Epidermal melanocyte (primary cell): ENCODE results near the gene RPL29.

Experiments used
- DNase-seq: peaks from one replicate; pipeline ENCODE4 v3.0.0; 2011; ENCODE audit warnings: low spot score; ENCODE audit not compliant: insufficient read length

The RPL29 gene

DNA sequence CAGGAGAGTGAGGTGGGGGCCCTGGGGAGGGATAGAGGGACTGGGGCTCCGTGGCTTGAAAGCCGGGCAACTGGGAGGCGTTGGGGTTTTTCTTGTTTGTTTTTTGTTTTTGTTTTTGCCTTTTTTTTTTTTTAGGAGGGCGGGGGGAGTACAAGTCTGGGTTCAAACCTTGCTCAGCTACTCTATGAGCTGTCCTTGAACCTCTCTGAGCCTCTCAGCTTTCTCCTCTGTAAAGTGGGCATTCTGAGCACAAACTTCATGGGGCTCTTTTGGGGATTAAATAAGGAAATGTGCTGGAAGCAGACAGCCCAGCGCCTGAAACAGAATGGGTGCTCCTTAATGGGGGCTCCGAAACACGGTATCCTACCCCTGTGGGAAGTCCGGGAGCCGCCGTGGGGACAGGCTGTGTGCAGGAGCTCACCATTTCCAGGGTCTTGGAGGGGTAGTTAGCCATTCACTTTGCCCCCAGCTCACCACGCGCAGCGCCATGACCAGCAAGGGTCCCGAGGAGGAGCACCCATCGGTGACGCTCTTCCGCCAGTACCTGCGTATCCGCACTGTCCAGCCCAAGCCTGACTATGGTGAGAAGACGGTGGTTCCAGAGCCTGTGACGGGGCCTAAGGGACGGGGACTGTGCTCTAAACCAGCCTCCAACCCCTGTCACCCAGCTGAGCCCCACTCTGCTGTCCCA is 12.0 kb downstream of the RPL29 start:
- no peak for DNase-seq

DNA sequence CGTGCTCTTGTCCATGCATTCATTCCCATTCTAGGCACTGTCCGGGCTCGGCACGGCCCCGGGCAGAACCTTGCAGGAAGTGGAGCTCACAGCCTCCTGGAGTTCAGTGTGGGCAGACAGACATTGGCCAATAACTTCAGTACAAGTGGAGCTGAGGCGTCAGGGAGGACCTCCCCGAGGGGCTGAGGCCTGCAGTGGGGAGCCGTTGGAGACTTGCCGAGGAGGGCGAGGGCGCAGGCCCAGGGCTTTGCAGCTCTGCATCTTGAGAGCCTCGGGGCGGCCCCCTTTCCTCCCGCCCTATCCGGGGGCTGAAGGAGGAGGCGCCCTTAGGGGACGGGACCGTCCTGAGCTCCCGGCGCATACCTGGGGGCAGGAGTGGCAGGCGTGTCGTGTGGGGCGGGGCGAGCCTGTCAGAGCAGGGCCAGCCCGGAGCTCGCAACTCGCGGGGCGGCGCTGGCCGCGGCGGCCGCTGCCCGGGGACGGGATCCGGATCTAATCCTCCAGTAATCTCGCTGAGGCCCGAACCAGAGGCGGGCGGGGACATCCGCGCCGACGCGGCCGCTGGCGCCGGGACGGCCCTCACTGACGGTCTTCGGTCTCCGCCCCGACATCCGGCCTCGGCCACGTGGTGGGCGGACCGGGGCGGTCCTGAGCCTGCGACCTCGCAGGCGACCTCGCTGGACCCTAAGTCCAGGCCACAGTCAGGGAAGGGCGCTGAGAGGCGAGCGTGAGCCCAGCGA is 12.7 kb downstream of the RPL29 start, which contains the start of gene ACY1:
Gene ACY1, plus strand, starts transcription at position 698 of the 740 bp plus-strand sequence. CDS start 530 bp downstream, outside the sequence.
- DNase-seq, result peak; percentile 100

DNA sequence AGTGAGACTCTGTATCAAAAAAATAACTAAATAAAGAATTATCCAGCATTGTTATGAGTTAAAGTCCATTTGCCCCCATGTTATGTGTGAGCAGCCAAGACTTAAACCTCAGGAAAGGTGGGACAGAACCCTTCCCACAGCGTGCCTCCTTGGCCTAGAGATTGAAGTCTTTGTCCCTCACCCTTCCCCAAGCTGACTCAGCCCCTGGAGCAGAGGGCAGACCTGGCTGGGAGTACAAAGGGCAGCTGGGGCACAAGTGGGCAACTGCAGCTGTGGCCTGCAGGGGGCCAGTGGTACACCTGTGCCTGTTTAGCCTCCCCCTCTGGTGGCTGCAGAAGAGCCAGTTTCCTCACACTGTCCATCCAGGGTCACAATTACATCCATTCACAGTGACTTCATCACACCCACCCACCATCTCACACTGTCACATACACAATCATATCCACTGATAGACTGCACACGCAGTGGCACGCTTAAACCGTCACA is 13.3 kb downstream of the RPL29 start:
- DNase-seq, result no peak

DNA sequence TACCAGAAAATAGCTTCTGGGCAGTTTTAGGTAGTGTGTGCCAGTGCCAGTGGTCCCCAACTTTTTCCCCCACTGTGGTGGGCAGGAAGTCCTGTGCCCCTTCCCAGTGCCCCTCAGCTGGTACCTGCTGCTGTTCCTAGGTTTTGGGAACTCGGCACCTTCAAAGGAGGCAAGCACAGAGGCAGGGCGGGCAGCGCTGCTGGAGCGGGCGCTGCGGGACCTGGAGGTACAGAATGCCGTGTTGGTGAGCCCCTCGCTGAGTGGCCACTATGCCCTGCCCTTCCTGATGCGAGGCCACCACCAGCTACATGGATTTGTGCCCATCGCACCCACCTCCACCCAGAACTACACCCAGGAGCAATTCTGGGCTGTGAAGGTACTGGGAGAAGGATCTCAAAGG is 15.4 kb downstream of the RPL29 start:
- no peak for DNase-seq

DNA sequence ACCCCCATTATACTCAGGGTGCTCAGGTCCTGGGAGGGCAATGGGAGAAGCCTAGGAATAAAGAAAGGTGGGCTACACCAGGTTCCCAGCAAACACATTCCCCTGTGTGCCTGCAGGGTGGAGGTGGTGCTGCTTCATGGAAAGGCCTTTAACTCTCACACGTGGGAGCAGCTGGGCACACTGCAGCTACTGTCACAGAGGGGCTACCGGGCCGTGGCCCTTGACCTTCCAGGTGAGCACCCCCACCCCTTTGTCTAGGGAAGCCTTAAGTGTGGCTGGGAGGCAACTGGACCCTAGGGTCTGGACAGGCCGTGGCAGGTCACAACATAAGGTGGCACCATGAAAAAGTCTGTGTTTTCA is 17.6 kb downstream of the RPL29 start:
- no peak for DNase-seq

DNA sequence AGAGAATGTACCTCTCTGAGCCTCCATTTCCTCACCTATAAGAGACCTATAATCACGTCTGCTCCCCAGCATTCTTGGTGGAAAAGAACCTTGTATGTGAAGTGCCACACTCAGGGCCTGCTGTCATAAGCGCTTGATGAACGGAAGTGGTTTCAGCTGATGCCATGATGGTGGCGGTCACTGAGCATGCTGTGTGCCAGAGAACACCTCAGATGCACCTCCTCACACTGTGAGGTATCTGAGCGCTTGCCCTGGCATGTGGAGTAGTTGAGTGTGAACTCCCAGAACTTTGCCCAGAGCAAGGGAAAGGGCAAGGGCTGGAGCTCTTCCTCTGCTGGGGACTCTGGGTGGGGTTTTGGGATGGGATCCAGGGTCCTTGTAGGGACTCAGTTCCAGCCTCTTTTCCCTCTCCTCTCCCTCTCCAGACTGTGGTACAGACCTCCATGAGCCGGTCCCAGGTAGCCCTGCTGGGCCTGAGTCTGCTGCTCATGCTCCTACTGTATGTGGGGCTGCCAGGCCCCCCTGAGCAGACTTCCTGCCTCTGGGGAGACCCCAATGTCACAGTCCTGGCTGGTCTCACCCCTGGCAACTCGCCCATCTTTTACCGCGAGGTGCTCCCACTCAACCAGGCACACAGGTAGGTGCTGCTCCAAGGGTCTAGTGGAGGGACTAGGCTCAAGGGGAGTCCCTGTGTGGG is 18.1 kb downstream of the RPL29 start:
- no peak for DNase-seq

DNA sequence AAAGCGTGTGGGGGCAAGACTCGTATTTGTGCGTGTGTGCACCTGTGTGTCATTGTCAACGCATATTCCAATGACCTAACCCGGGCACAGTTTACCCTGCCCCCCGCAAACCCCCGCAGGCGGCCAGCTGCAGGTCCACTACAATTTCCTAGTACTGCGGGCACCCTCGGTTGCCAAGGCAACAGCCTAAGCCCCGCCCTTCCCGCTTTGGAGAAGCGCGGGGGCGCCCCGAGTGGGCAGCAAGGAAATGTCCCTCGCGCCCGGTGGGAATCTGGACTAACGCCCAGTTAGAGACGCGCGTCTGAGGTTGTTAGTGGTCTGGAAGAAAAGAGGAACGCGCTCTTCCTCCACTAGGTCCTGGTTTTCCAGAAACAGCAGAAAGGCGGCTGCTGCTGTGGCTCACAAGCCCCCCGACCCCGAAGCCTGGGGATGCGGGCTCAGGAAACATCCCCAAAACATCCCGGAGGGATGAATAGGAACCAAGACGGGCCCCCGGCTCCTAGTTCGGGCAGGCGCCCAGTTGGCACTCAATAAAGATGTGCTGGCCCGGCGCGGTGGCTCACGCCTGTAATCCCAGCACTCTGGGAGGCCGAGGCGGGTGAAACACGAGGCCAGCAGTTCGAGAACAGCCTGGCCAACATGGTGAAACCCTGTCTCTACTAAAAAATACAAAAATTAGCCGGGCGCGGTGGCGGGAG is 19.7 kb downstream of the RPL29 start:
- DNase-seq, result no peak

DNA sequence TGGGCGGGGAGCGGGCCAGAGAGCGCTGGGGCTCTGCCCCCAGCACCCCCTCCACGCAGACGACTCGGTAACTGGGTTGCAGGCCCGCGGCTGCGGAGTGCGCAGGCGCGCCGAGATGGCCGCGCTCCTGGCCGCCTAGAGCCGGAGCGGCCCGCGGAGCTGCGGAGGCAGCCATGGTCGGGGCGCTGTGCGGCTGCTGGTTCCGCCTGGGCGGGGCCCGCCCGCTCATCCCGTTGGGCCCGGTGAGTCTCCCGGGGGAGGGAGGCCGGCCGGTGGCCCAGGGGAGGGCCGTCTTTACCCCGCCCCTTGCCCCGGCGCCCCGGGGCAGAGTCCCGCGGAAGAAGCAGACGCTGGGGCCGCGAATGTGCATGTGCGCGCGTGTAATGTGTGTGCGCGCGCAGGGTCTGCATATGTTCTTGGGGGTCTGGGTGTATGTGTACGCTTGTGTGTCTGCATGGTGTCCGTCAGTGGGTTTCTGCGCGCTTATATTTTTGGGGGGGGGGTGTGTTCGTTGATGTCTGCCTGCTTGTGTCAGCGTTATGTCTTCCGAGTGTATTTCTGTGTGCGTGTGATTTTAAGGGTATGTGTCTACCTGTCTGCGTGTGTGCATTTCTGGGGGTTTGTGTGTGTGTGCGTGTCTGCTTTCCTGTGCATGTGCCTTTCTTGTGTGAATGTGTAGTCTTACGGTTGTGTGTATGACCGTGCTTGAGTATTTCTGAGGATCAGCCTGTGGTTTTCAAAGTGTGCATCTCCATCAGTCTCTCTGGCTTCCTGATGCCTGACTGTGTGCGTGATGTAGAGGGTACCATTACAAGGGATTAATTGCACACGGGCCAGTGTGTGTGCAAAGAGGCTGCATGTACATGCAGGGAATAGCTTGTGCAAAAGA is 20.5 kb downstream of the RPL29 start, which contains the start of gene ABHD14A:
Gene ABHD14A, plus strand, starts transcription at position 102 of the 889 bp plus-strand sequence. Its CDS starts 72 bp downstream, at position 174.
- DNase-seq, result peak; percentile 64

DNA sequence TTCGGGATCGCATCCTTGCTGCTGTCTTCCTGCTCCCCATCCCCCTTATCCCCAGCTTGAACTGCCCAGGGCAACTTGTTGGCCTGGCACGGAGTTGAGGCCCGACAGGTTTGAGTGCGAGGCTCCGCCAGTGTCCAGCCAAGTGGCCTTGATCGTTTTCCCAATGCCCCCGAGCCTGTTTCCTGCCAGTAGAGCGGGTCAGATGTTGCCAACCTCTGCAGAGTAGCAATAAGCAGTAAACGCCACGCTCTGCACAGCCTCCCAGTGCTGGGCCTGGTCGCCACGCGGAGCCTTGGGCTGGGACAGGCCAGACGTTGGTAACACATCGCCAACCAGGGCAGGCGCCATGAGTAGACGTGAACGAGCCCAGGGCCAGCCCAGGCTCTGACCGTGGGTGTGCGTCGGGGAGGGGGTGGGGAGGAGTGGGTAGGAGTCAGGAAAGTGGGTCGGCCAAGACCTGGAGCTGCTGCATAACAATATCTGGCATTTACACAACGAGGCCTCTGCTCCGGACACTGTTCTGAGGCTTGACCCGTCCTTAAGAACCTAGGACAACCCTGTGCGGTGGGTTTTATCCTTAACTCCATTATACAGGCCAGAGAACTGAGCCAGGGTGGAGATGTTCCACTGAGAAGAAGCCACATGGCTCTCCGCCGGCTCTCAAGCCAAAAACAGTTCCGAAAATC is 21.3 kb downstream of the RPL29 start:
- no peak for DNase-seq

DNA sequence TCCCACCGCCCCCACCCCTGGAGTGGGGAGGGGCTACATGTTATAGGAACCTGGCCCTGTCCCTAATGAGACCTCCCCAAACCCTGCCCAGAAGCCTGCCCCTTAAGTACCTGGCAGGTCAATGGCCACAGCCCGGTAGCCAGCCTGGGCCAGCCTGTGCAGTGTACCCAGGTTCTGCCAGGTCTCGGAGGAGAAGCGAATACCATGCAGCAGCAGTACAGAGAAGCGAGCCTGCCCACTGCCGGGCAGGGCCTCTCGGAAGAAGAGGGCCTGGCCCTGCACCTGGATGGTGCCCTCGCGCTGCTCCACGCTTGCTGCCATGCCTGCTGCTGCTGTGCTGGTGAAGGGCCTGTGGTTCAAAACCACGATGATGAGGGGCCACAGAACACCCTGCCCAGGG is 24.3 kb downstream of the RPL29 start:
- DNase-seq, result no peak

DNA sequence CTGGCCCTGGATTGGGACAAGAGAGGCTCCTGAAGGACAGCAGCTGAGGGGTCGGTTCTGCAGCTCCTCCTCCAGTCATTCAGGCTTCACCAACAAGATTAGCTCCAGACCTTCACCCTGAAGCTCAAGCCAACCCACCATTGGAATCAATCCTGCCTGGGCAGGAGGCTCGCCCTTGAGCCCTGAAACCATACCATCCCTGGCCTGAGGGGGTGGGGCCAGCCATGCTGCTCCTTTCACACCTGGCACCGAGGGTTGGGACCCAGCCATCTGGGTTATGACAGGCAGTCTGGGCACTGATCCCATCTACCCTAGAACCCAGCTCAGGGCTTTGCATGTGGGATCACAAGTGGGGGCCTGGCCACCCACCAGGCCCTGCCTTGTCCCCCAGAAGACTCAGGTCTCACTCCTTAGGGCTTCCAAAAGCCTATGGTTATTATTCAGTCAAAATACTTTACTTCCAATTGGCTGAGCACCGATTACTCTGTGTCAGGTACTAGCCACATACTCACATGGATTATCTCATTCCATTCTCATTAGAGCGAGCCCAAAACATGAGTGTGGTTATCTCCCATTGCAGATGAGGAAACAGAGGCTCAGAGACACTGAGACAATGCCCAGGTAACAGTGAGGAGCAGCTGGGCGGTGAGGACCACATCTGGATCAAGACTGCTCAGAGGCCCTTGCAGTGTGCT is 24.9 kb downstream of the RPL29 start:
- DNase-seq, result no peak

DNA sequence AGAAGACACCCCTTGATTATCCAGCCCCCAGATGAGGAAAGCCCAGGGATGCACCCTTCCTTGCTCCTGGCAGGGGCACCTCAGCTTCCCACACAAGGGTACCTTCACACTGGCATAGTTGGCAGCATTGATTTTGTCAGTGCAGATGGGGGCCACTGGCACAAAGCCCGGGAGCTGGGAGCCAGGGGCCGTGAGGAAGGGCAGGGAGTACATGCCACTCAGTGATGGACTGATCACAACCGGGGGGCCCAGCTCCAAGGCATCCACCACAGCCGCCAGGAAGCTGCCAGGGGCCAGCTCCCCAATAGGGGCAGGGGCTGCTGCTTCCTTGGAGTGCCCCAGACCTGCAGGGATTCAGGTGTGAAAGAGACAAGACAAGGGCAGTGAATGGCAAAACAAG is 25.9 kb downstream of the RPL29 start:
- no peak for DNase-seq

DNA sequence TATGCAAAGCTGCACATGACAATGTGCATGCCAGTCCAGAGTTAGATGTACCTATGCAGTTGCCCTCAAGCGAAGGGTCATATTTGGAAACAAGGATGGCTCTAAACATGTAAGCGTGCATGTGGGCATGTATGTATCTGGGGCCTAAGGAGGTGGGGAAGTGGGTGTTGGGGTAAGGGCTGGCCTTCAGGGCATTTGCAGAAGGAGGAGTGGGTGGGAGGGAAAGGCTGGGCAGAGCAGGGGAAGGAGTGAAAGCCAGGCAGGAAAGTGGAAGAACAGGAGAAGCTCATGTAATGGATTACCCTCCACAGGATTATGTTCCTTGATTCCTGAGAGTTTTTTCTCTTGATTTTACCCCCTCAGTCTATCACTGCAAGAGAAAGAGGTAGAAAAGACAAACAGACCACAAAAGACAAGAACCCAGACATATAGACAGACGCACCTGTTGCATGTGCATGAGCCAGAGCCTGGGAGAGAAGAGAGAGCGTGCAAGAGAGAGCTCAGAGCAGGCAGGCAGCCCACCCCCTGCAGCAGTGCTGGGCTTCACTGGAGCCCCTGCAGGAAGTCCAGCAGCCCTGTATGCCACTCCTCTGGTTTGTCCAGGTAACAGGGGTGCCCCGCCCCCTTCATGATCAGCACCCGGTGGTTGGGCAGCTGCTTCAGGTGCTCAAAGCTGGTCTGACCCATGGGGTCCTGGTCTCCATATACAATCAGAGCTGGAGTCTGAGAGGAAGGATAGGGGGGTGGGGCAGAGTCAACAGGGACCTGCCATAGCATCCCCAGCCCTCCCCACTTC is 26.6 kb downstream of the RPL29 start:
- no peak for DNase-seq

DNA sequence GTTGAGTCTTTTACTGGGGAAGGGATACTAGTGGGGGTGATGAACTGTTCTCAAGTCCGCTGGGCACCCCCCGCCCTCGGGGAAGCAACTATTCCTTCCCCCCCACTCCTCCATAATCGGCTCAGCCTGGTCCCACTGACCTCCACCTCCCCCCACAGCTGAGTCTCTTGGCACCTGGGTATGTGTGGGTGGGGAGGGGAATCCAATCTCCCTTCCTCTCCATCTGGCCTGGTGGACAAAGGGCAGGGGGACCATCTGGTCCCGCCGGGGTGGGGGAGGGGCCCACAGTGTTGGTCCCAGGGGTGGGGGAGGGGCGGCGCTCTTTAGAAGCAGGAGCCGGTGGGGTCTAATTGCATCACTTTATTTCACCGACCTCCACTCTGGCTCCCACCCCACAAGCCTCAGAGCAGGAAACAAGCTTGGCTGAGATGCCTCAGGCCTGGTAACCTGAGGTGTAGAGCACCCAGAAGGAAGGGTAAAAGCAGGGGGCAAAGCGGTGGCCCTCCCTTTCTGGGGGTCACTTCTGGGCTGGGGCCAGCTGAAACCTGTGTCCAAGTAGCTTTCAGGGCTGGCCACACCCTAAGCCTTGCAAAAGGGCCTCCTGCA is 27.4 kb downstream of the RPL29 start:
- DNase-seq, result no peak

DNA sequence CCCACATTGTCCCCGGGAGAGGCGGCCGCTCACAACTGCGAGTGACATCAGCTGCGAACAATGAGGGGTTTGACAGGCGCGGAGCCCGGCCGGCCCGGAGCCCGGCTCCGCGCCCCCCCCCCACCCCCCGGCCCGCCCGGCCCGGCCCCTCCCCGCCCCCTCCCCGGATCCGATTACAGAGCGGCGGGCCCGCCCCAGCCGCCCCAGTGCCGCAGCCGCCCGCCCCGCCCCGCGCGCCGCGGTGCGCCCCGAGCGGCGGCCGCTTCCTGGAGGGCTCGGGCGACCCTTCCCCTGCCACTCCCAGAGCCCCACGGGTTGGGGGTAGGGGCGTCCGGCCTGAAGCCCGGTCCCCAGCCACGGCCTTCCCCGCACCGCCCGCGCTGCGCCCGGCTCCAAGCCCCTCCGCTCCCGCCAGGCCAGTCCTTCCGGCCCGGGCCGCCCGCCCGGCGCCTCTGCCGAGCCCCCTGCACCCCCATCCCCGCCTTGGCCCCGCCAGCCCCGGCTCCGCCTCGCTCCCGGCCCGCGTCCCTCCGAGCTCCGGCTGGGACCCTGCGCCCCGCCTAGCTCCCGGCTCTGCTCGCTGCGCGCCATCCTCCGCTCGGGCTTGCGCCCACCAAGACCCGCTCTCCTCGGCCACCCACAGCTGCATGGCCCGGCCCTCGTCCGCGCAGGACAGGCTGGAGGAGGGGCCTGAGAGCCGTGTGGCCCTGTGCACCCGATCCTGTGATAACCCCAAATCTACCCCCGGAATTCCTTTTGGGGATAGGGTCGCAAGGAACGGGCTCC is 28.1 kb downstream of the RPL29 start, which contains the start of gene PCBP4:
Gene PCBP4, minus strand, starts transcription at position 71 of the 786 bp plus-strand sequence. CDS start 6,214 bp downstream, outside the sequence.
- no peak for DNase-seq

DNA sequence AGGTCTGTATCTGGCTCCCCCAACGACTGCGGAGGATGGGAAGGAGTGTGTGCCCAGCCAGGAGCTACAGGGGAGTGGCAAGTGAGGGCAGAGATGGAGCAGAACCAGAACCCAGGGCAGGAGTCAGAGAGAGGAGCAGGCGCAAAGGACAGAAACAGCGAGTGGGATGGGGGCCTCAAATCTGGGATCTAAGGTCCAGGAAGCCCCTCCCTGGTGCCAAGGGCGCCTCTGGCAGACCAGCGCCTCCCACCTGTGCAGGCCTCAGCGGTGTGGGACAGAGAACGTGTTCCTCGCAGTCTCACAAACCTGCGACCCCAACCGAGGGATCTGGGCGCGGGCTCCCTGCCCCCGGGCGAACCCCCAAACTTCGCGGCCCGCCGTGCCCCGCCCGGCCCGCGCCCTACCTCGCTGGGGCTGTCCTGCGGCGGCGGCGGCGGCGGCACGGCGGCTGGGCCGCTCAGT is 28.7 kb downstream of the RPL29 start:
- no peak for DNase-seq

DNA sequence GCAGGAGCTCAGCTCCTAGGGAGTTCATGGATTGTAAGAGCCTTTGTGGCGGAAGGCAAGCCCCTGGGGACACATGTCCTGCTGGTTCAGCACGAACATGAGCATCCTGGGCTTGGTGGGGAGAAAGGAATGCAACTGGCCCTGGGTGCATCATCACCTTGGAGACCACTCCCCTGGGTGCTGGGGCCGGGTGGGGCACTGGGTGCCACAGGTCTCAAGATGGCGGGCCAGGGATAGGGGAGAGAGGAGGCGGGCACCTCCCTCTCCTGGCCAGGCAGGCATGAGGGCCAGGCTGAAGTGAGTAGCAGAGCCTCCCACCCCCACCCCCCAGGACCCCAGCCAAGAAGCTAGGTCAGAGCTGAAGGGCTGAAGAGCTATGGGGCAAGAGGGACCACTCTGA is 29.2 kb downstream of the RPL29 start:
- no peak for DNase-seq
